ENCODE measurements around the gene PLA2G4E. TPM values are rescaled to one million over a fixed set of nuclear protein-coding genes. Genes with fewer than 3 reads are reported as not detected.

Gene PLA2G4E
- total and polyA plus RNA-seq, 2 of the 13 experiments (the other 11 are each of a cell fraction or from before 2014, with no cell fraction given), result not detected

DNA sequence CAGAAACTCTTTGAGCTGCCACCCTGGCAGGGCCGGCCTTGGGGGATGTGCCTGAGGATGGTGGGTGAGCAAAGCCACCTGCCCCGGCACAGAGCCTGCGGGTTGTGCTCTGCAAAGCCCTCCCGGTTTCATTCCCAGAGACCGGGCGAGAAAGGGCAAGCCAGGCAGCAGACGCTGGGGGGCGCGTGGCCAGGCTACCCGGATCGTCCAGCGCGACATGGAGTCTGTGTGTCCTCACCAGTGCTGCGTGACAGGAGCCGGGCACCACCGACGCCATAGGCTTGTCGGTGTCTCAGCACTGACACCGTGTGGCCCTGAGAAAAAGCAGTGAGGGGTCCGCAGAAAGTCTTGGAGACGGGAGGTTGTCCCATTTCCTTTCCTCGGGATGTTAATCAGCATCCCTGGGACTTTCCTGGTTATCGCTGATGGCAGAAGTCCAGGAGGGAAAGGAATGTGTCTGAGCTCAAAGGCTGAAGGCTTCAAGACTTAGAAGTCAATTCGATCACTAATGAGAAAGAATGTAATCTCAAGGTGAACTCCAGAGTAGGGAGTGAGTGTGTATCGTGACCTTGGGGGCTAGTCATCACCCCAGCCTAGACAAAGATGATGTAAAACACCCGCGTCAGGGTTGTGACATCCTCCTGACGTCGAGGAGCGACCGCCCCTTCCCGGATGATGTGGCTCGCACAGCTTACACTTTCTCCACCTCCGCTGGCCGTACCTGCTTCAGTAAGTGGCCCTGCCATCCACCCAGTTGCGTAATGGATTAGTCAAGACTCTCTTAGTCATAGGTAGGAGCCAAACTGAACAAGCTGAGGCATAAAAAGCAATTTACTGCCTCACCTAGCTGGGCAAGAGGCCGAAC is 36.3 kb upstream of the PLA2G4E start (continued):
- TF ChIP-seq ISL2 (CRISPR knock-in tag; IDR thresholded peaks at IDR 0.05), result no peak
- TF ChIP-seq, protein P1, sequence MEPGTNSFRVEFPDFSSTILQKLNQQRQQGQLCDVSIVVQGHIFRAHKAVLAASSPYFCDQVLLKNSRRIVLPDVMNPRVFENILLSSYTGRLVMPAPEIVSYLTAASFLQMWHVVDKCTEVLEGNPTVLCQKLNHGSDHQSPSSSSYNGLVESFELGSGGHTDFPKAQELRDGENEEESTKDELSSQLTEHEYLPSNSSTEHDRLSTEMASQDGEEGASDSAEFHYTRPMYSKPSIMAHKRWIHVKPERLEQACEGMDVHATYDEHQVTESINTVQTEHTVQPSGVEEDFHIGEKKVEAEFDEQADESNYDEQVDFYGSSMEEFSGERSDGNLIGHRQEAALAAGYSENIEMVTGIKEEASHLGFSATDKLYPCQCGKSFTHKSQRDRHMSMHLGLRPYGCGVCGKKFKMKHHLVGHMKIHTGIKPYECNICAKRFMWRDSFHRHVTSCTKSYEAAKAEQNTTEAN (CRISPR knock-in tag; conservative IDR thresholded peaks at IDR 0.05), result no peak
- 0 out of 2 replicates have a peak, but pooled peaks have one; percentile 26 for TF ChIP-seq ZKSCAN8 (CRISPR knock-in tag; IDR thresholded peaks at IDR 0.05; ENCODE audit: borderline replicate concordance)
- TF ChIP-seq ZNF615 (CRISPR knock-in tag; IDR thresholded peaks at IDR 0.05; ENCODE audit: borderline replicate concordance), result no peak
- TF ChIP-seq NFE2 (CRISPR knock-in tag; IDR thresholded peaks at IDR 0.05), result no peak
- no peak; the same call in 1 of the 2 replicates for TF ChIP-seq SNAPC2 (CRISPR knock-in tag; IDR thresholded peaks at IDR 0.05)
- no peak for TF ChIP-seq KLF15 (CRISPR knock-in tag; IDR thresholded peaks at IDR 0.05; ENCODE audit: borderline replicate concordance)
- TF ChIP-seq PTBP1 (IDR thresholded peaks at IDR 0.05; ENCODE audit: low read depth, low read length, poor library complexity, severe bottlenecking), result no peak
- no peak for TF ChIP-seq ZNF180 (CRISPR knock-in tag; IDR thresholded peaks at IDR 0.05; ENCODE audit: borderline replicate concordance, low read depth)
- no peak for TF ChIP-seq IRX3 (CRISPR knock-in tag; IDR thresholded peaks at IDR 0.05; ENCODE audit: borderline replicate concordance, low read depth)
- no peak for TF ChIP-seq ATAD3A (CRISPR knock-in tag; IDR thresholded peaks at IDR 0.05)
- no peak for TF ChIP-seq ZNF75D (CRISPR knock-in tag; IDR thresholded peaks at IDR 0.05; ENCODE audit: borderline replicate concordance)
- no peak for TF ChIP-seq ZNF296 (CRISPR knock-in tag; conservative IDR thresholded peaks at IDR 0.05)

Measured in HepG2 (cell line).